IPS DF 4.7 (cell line): ENCODE measurements around the gene CTSE.
A peak's percentile ranks its signal among the peaks of the same experiment; 100 is the strongest.

Source experiments
- DNase-seq: peaks from one replicate; pipeline ENCODE4 v3.0.0-alpha.2; 2013; ENCODE audit warnings: low spot score; ENCODE audit errors: extremely low read depth

CTSE gene

DNA sequence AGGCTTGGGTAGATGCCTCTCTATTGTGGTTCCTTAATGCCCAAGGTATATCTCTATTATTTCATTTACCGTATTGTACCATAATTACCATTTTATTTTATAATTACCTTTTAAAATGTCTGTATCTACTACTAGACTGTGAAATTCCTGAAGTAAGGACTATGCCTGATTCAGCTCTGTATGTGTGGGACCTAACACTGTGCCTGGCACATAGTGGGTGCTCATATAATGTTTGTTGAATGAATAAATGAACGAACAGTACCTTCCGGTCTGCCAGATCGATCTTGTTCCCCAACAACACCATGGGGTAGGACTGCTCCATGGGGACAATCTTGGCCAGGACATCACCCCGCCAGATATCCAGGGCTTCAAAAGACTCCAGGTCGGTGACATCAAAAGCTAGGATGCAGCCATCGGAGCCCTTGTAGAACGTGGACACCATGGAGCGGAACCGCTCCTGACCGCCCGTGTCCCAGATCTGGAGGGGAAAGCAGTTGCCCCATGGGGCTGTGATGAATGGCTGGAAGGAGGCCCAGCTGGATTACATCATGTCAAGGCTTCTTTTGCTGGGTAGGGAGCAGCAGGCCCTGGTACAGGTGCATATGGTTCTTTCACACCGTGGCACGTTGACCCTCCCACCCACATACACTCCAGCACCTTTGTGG is 31.3 kb downstream of the CTSE start:
- DNase-seq = no peak

DNA sequence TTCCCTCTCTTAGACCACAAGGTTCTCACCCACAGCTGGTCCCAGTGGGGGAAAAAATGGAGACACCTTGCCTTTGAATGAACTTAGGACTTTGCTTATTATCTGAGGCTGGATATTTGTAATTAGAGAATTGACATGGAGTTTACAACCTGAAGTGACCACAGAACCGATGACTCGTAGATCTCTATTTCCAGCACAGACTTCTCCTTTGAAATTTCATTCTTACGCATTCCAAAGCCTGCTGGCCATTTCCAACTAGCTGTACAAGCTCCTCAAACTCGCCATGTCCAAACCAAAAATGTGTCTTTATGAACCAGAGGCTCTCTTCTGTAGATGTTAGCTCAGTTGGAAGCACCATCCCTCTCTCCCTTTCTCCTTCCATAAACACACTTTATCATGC is 32.5 kb downstream of the CTSE start:
- no peak for DNase-seq

DNA sequence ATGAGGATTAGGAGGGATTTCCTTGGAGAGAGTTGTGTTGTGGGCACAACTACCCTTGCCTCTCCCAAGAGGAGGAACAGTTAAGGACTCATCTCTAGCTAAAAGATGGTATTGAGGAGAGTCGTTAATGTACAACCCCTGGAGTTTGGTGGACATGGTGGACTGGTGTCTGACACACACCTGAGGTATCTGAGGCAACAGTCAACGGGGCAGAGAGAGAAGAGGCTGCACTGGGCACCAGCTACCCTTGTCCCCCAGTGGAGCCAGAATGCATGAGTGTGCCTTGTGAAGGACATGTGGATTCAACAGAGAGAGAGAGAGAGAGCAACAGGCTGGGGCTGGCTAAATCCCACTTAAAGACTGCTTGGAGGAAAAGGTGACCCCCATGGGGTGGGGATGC is 33.5 kb downstream of the CTSE start:
- no peak for DNase-seq

DNA sequence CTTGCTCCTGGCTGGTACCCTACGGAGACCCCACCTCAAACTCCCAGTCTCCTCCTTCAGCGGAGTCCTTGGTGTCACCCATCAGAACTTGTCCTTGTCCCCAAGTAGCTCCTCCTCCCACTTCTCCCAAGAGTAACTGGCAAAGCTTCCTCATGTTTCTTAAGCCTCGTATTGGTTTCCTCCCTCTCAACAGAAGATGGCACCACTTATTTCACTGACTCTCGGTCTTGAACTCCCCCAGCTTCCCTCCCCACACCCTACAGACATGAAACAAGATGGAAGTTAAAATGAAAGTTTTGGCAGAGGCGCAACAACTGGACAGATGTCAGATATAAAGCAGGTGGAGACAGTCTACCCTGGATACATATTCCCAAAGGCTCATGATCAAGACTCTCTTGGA is 33.9 kb downstream of the CTSE start:
- no peak for DNase-seq

DNA sequence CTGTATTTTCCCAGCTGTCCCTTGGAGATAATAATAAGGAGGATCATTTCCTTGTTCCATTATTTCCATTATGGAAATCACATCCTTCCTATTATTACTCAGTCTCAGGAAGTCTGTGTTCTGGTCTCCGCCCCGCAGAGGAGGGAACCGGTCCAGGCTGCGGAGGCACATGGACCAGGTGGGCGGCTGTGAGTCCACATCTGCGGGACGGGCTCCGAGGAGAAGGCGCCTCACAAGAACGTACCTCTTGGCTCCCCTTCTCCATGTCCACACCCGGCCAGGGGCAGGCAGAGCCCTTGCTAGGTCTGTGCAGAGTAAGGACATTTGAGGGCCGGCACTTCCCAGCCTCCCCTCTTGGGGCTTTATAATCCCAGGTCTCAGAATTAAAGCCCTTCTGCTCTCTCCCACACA is 35.1 kb downstream of the CTSE start:
- no peak for DNase-seq

DNA sequence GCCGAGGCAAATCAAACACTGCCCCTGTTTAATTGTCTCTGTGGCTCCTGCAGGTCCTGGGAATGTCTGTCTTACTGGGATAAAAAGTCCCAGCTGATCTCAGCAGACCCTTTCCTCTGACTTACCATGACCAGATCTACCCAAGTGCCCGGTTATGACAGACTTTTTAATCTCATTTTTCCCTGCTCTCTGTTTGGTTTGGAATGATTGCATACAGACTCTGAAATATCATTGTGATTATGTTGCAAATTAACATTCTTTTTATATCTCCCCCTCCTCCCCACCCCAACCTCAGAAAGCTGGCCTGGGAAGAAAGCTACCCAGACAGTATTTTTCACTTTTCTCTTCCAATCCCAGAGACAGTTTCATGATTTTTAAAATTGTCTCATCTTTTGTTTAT is 36.8 kb downstream of the CTSE start:
- no peak for DNase-seq

DNA sequence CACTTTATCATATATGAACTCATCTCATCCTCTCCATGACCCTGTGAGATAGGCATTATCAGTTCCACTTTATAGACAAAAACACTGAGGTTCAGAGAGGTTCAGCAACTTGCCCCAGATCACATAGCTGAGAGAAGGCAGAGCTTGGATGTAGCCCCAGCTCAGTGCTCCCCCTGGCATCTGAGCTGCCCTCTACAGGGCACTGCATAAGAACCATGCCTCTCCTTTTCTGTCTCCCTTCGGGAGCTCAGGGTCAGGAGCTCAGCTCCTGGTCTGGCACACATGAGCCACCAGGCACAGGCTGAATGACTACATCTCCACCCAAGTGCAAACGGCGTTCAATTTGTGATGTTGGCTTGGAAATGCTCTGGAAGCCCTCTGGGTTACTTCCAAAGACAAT is 37.4 kb downstream of the CTSE start:
- DNase-seq = no peak

DNA sequence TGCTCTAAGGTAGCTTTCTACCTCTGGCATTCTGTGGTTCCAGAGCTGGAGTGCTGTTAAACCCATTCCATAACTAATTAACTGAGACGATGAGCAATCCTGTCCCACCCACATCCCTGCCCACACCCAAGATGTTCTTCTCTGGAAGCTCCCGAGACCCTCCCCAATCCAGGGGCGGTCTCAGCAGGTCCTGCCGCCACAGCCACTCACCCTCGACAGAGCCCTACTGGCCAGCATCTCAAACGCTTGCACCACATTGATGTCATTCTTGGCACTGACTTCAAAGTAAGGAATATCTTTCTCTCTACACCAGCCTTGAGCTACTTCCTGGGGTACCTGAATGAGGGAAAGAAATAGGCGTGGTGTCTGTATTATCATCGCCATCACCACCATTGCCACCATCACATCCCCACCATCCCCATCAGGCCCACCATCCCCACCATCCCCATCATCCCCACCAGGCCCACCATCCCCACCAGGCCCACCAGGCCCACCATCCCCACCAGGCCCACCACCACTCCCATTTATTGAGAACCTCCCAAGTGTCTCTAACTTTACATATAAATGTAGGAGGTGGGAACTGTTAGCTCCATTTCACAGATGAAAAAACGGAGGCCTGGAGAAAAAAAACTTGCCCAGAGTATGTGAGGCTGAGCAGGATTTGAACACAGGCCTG is 38.2 kb downstream of the CTSE start:
- DNase-seq = no peak

DNA sequence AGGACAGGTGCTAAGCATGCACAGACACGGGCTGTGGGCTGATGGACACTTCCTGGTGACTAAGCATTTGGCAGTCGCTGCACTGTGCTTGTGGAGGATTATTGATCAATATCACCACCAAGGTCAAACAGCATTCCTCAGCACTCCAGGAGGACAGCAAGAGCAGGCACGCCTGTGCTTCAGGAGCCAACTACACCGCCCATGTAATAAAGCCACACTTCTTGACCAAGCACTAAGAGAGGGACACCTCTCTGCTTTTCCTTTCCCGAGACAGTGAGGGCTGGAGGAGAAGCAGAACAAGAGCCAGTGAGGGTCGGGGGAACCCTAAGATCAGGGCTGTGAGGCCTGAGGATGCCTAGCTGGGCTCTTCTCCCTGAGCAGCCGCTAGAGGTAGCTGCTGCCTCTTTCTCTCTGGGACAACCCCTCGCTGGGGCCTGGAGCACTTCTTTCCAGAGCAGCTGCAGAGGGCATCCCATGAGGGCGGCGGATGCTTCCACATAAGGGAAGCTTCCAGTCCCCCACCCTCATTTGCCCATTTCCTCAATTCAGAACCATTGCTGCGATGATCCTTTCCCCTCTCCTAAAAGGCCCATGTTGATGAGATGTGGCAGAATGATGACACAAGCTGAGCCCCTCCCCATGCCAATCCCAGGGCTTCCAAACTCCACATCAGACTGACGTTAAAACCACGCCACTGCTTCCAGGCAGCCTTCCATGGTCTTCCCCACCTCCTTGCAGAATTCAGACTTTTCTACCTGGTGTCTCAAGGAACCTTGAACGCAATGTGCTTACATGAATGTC is 39.6 kb downstream of the CTSE start:
- DNase-seq = no peak

DNA sequence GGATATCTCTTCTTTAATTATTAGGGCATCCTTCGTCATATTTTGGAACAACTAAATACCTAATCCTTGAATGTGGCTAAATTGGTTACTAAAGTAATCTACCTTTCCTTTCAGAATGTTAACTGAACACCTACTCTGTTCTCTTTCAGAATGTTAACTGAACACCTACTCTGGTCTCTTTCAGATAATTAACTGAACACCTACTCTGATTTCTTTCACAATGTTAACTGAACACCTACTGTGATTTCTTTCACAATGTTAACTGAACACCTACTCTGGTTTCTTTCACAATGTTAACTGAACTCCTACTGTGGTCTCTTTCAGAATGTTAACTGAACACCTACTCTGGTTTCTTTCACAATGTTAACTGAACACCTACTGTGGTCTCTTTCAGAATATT is 42.4 kb downstream of the CTSE start:
- DNase-seq = no peak

DNA sequence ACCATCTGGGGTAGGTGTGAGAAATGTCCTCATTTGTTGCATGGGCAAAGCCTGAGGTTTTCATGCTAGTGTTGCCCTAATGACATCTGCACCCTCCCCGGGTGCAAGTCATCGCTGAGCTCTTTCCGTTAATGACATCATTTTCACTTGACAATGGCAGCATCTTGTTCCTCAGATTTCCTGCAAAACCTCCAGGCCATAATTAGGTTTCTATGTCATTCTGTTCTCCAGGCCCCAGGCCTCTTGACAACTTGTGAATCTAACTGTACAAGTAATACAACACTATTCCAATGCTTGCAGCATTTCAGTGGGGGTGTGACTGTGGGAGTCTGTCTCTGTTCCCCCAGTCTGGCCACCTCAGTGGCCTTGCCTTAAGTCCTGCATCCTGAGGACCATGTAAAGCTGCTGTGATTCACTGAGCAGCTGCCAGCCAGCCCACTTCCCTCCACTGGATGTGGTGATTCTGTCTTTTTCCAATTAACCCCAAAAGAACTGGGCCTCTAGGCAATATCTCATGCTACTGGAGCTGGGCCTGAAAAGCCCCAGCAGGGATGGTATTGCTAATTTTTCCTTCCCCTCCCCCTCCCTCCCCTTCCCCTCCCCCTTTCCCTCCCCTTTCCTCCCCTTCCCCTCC is 43.3 kb downstream of the CTSE start:
- no peak for DNase-seq

DNA sequence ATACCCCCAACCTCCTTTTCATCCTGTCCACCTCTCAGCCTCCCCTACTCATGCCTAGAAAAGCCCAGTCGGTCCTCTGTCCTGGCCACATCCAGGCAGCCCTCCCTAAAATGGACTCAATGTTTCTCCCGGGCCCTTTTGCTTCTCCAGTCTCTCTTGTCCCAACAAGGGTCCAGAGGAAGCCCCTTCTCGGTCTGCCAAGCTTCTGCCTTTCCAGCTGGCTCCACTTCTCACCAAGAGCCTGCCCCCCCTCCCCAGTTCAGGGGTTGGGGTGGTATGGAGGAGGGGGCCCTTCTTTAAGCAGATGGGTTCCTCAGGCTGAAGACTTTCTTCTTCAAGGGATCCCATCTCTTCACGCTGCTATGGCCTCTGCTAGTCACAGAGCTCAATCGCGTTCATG is 44.4 kb downstream of the CTSE start:
- DNase-seq = no peak

DNA sequence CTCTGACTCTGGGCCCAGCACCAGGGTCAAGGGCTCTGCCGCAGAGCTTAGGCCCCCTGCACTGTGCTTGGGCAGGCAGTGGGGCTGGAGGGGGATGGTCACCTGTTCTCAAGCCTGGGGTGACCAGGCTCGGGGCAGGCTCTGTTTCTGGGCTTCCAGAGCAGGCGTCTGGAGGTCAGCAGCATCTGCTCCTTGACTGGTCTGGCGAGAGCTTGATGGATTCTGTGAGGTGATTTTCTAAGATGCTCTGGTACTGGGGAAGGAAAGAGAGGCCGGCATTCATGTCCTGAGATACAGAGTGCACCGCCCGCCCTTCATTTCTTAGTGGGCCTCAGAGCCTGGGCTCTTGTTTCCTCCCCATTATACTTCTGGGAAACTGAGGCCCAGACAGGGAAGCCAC is 45.0 kb downstream of the CTSE start:
- DNase-seq = no peak

DNA sequence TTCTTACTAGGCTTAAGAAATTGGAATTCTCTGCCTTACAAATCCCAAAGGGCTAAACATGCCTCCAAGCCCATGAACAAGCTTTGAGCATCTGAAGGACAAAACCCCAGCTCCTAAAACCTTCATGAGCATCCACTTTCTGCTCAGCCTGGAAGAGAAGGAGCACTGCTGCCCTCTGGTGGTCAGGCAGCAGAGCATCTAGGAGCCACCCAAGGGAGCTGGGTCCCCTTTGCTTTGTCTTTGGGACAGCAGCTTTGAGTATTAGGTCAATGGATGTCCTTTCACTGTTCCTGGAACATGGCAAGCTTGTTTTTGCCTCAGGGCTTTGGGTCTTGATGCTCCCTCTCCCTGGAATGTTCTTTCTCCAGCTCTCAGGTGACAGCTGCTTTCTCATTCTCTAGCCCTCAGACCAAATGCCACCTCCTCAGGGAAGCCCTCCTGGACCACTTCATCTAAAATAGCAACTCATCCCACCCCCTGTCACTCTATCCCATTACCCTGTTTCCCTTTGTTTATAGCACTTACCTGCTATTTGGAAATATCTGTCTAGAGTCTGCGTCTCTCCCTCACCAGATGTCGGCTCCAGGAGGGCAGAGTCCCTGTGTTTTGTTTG is 46.2 kb downstream of the CTSE start:
- peak; percentile 46 for DNase-seq

DNA sequence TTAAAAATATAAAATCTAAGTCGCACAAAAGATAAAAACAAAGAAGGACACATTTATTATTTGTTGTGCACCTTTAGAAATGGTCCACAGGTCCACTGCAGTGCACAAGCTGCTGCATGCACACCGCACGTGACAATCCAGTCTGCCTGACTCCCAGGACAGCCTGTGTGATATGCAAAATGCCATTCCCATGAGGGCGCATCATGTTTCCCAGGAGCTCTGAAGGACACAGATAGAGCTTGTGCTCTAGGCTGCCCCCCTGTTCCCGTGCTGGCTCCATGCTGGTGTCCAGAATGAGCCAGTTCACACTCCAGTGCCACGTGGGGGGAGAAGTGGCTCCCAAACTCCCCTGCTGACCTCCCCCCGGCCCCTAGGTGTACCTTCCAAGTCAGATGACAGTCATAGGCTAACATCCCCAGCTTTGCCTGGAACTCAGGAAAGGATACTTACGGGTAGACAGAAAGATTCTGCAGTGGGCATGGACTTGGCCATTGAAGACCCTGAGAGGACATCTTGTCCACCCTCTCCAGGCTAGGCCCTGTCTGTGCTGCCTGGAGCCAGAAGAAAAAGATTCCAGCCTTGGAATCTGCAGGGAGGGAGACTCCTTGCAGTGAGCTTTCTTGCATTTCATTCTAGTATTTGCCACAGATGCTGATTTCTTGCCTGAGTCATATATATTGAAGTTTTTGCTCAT is 46.8 kb downstream of the CTSE start:
- DNase-seq = no peak

DNA sequence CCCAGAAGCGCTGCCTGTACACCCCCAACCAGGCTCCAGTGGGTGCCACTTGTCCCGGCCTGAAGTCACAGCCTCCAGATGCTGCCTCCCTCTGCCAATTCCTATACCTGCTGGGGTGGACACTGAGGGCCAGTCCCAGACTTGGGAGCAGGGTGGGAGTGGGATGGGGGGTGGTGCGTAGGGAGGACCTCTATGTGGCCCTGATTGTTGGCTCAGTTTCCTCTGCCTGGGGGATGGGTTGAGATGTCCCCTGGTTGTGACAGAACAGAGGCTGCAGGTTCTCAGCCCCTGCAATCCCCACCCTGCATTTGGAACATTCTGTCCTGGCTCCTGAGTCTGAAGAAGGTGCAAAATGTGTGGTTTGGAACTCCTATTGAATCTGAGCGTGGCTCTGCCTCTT is 47.7 kb downstream of the CTSE start:
- no peak for DNase-seq

DNA sequence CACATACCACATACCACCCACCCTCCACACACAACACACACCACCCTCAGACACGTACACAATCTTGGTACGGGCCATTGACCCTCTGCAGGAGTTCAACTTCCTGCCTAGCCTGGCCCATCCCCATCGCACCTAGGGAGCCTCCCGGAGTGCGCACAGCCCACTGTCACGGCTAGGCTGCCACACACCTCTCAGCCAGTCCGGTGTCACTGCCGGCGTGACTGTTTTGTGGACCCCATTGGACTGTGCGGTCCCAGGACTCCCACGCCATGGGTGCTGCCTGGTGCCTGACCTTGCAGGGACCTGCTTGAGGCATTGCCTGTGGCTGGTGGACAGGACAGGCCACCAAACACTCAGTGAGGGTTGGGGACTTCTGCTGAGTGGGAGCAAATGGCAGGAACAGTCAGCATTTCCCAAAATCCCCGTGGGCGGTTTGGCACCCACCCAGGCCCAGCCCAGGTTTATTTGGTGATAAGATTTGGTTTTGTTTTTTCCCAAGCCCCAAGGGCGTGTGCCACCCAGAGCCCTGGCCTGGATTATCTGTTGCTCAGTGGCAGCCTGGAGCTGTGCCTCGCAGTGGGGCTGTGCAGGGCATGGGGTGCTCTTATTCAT is 48.2 kb downstream of the CTSE start:
- no peak for DNase-seq

DNA sequence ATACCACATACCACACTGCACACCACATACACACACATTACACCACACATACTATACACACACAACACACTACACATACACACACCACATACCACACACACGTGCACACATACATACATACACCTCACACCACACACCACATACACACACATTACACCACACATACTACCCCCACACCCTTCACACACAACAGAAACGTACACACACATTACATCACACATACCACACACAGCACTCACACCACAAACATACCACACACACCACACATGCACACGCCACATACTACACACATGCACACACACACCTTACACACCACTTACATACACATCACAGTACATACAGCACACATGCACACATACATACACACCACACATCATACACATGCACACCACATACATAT is 49.0 kb downstream of the CTSE start:
- no peak for DNase-seq

DNA sequence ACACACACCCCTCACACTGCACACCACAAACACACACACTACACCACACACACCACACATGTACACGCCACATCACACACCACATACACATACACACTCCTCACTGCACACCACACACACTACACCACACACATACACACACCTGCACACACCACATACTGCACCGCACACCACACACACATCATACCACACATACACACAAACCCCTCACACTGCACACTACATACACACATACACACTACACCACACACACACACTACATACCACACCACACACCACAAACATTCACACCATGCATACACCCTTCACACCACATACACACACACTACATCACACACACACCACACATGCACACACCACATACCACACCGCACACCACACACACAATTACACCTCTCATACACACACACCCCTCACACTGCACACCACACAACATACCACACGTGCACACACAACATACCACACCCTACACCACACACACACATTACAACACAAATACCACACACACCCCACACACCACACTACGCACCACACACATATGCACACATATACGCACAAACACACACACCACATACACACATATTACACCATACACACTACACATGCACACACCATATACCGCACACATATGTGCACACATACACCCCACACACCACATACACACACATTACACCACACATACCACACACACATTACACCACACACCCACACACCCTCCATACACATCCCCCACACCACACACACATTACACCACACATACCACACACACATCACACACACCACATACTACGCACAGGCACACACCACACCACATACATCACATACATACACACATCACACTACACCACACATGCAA is 50.1 kb downstream of the CTSE start:
- no peak for DNase-seq
